ENCODE measurements around the gene BAMBI. TPM values are rescaled to one million over a fixed set of nuclear protein-coding genes. Genes with fewer than 3 reads are reported as not detected.

The BAMBI gene
- total RNA-seq, 1 donor from 2014 or later = 10.9 TPM

- Mint-ChIP-seq H3K36me3 (ENCODE audit: low read depth) (no peaks in the 10 kb centered on the region), H3K27me3 (ENCODE audit: low read depth) (peaks cover 1% of the 10 kb centered on the region), H3K4me1 (ENCODE audit: low read depth) (peaks cover 8% of the 10 kb centered on the region), H3K27ac (ENCODE audit: unreplicated experiment) (no peak overlapping the region), H3K9me3 (ENCODE audit: low read depth) (no peaks in the 10 kb centered on the region), H3K4me3 (ENCODE audit: unreplicated experiment) (no peak overlapping the region)
- TF ChIP-seq CTCF (IDR thresholded peaks at IDR 0.05) = no peak
- no peak for DNase-seq (ENCODE audit: low spot score)
Measured at GRCh38 chr10:28709001-28709710, 31.8 kb downstream of the BAMBI start.

DNA sequence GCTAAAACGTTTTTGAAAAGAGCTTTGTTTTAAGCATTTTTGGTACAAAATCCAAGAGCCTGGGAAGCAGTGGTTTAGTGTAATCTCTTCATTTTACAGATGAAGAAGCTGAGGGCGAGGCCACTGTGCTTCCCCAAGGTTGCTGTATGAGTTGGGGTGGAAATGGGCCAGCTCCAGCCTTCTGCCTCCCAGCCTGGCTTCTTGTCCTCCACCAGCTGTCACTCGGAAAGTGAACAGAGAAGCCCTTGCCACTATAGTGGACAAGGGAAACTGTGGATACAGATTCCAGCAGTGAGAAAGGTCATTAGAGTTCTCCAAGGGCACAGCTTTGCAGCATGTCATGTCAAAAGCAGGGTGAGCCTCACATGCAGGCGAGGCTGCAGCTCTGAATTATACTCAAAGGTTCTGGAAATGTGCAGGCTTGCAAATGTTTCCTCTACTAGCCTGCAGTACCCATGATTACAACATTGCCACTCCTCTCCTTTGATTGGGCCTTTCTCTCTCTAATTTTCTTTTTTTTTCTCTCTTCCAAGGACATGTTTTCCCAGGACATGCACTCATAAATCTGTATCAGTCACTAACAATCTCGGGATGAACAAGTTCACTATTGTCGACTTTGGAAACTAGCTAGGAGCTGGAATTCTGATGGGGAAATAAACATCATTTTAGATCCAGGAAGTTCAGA lies 33.0 kb downstream of the BAMBI start:
- H3K27me3 Mint-ChIP-seq (ENCODE audit: low read depth) = peaks cover 1% of the 10 kb centered on the region
- no peak for TF ChIP-seq CTCF (IDR thresholded peaks at IDR 0.05)
- DNase-seq (ENCODE audit: low spot score) = no peak
- H3K9me3 Mint-ChIP-seq (ENCODE audit: low read depth) = no peaks in the 10 kb centered on the region
- no peak overlapping the region for H3K27ac Mint-ChIP-seq (ENCODE audit: unreplicated experiment)
- H3K4me3 Mint-ChIP-seq (ENCODE audit: unreplicated experiment) = no peak overlapping the region
- no peaks in the 10 kb centered on the region for H3K4me1 Mint-ChIP-seq (ENCODE audit: low read depth)
- no peaks in the 10 kb centered on the region for H3K36me3 Mint-ChIP-seq (ENCODE audit: low read depth)

DNA sequence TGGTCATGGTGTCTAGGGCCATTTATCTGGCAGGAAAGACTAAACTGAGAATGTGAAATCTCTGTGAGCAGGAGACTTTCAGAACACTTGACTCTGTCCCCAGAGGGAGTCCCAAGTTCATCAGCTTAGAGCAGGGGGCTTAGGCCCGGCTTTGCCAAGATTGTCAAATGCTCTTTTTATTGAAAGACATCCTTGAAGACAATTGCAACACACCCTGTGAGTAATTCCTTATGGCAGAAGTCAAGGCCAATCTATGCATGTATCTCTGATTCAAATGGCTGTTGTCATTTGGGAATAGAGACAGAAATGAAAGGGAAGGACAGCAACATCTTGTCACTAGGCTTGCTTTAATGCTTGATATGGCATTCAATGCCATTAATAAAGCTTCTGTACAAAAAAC lies 33.7 kb downstream of the BAMBI start:
- DNase-seq (ENCODE audit: low spot score) = no peak
- H3K4me1 Mint-ChIP-seq (ENCODE audit: low read depth) = no peaks in the 10 kb centered on the region
- H3K9me3 Mint-ChIP-seq (ENCODE audit: low read depth) = no peaks in the 10 kb centered on the region
- no peak overlapping the region for H3K4me3 Mint-ChIP-seq (ENCODE audit: unreplicated experiment)
- TF ChIP-seq CTCF (IDR thresholded peaks at IDR 0.05) = no peak
- H3K27me3 Mint-ChIP-seq (ENCODE audit: low read depth) = peaks cover 1% of the 10 kb centered on the region
- no peak overlapping the region for H3K27ac Mint-ChIP-seq (ENCODE audit: unreplicated experiment)
- H3K36me3 Mint-ChIP-seq (ENCODE audit: low read depth) = no peaks in the 10 kb centered on the region

DNA sequence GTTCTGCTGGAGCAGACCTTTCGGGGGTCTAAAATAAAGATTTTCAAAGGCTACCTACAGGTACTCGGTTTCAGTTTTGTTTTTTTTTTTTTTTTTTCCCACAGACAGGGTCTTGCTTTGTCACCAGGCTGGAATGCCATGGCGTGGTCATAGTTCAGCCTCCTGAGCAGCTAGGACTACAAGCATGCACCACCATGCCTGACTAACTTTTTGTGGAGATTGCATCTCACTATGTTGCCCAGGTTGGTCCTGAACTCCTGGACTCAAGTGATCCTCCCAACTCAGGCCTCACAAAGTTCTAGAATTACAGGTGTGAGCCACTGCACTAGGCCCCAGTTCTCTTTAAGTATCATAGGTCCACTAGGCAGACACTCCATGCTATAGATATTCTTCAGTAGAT lies 34.5 kb downstream of the BAMBI start:
- H3K4me1 Mint-ChIP-seq (ENCODE audit: low read depth) = no peaks in the 10 kb centered on the region

More for the DNA sequence above, 34.5 kb downstream of the BAMBI start:
- Mint-ChIP-seq H3K9me3 (ENCODE audit: low read depth) (peaks cover 4% of the 10 kb centered on the region), H3K27ac (ENCODE audit: unreplicated experiment) (no peak overlapping the region), H3K36me3 (ENCODE audit: low read depth) (no peaks in the 10 kb centered on the region), H3K27me3 (ENCODE audit: low read depth) (peaks cover 1% of the 10 kb centered on the region), H3K4me3 (ENCODE audit: unreplicated experiment) (no peak overlapping the region)
- TF ChIP-seq CTCF (IDR thresholded peaks at IDR 0.05) = no peak
- DNase-seq (ENCODE audit: low spot score) = no peak

Measured in chondrocyte (in vitro differentiated cells).